SIG-M5 treated with dmso at 0.1 percent for 504 hours (cell line): ENCODE results near the gene SDK1.
A peak's percentile ranks its signal among the peaks of the same experiment; 100 is the strongest.

Experiments
- DNase-seq: peaks from one replicate; lab custom pipeline; 2025; ENCODE audit not compliant: unreplicated experiment; lab: John Stamatoyannopoulos, UW

The SDK1 gene

GRCh38 chr7:3404501-3404900 is 103.4 kb downstream of the SDK1 start:
- DNase-seq, result peak; percentile 39

DNA sequence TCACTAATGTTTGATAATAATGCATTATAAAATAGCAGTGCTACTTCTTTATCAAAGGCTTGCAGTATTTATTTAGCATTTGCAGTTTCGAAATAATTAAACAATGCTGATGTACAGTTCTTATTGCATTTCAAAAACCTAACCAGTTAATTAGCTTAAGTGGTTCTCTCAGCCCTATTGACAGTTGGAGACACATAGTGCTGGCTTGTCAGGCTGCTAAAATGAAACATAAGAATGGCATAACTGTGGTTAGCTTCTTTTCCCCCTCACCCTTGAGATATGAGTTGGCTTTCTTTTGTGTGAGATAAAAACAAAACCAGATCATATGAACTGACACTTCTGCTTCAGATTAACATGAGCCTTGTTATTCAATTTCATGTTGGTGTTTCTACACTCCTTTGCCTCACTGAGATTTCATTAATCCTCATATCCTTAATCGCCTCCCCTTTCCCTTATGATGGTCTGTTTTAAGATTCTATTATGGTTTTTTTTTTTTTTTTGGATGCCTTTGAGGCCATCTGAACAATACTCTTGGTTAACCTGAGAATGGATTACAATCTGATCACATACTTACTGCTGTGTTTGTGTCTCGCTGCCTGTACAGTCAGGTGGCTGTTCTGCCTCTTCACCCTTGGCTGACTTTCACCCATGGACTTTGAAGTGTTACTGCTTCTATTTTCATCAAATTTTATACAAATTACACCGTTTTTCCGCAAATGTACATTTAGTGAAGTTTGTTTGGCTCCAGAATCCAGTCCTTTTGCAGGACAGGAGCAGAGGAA is 108.0 kb downstream of the SDK1 start:
- DNase-seq, result no peak

DNA sequence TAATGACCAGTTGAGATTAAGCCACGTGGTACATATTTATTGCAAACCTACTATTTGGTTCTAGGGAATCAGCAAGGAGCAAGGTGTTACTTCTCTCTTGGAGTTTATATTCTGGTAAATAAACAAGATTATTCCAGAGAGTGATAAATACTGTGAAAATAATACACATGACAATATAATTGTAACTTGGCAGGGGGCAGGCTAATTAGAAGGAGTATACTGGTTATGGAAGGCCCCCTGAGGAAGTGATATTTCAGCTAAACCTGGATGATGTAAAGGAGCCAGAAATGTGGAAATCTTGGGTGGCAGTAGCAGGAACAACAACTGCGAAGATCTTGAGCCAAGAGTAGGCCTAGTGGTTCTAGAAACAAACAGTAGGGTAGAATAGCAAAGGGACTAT is 111.8 kb downstream of the SDK1 start:
- DNase-seq, result no peak

DNA sequence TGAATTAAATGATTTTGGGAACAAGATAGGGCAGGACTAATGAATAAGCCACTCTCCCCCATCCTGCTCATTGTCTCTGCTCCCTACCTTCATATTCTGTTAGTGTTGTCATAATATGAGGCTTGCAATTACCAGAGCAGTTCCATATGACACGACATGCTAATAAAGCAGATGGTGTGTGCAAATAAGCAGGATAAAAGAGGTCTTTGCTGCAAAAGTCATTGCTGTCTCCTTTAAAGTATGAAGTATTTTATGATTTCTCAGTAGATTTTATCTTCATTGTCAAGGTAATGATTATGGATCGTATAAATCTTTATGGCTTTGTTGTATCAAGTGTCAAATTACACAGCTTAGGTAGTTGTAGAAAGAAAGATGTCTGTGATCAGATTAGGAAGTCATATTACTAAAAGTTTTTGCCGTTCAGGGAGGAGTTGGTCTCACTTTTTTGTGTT is 114.8 kb downstream of the SDK1 start:
- no peak for DNase-seq

DNA sequence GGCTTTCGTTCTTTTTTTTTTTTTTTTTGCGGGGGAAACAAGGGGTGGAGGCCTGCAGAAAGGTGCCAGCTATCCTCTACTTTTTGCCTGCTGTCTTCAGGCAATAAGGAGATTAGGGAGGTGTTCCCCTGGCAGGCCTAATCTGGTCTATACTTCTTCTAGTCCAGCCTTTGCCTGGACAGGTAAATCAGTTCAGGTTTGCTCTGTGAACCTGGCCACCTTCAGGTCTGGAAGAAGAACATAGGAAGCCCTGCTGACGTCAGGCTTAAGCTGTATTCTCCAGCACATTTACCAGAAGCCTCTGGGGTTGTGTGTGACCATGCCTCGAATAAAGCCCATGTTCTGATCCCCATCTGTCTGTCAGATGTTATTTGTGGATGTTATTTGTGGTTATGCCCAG is 115.4 kb downstream of the SDK1 start:
- no peak for DNase-seq

GRCh38 chr7:3425087-3425486 is 124.0 kb downstream of the SDK1 start:
- DNase-seq, result no peak

GRCh38 chr7:3426064-3426463 is 125.0 kb downstream of the SDK1 start:
- no peak for DNase-seq

- DNase-seq, result no peak
Measured at GRCh38 chr7:3427957-3428356, 126.9 kb downstream of the SDK1 start.

DNA sequence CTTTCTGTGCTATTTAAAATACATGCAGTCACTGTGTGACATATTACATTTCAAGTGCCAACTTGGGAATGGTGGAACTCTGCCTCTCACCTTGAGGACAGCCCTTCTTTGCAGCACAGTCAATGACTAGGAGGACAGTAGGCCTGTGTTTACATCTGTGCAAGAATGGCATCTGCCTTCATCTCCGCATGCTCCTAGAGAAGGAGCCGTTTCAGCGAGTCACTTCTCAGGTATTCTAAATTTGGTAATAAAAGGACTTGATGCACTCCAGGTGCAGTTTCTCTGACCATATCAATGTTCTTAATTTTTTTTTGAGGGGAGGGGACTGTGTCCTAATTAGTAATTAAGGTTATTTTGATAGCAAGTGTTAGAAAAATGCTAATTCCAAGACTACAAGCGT is 128.9 kb downstream of the SDK1 start:
- no peak for DNase-seq

- DNase-seq, result no peak
Measured at GRCh38 chr7:3430588-3430987, 129.5 kb downstream of the SDK1 start.

DNA sequence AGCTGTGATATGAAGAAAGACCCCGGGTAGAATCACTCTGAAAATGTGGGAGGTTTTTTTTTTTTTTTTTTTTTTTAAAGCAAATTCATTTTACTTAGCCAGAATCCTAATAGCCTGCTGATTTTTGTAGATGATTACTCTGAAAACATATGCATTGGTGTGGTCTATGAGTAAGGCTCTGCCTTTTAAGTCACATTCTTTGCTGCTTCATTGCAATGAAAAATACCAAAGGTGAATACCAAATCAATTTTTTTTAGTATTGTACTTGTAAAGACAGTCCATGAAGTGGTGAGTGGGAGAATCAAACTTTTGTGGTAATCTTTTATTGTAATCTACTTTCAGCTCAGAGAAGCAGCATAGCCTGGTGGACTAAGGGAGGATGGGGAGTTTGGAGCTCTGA is 130.3 kb downstream of the SDK1 start:
- DNase-seq, result no peak

DNA sequence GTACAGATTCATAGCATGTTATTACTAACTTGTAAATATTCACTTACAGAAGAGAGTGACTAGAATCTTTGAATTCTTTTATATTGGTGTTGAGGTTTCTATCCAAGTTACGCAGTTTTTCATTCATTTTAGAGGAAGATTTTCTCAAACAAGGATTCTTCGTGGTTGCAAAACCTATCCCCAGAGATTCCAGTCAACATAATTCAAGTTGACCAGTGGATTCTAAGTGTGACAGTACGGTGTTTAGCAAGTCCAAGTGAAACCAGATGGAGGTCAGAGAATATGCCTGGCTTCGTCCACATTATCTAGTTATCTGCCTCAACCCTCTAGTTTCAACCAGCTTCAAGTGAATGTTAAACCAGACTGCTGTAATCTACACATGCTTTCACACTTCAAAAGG is 131.9 kb downstream of the SDK1 start:
- no peak for DNase-seq

DNA sequence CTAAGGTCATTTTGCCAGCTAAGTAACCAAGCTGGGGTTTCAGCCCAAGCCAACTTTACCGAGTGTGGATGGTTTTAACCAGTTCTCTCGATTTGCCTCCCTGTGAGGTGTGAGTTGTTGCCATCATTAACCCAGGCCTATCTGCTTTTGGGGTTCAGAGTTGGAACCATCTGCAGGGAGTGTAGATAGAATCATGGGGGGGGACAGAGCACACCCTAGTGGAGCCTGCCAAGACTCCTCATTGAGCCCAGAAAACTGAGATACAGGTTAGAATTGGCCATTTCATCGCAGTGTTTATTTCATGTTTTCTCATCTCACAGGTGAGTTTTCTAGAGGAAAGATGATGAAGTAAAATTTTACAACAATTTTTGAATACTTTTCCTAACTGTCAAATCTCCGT is 133.6 kb downstream of the SDK1 start:
- no peak for DNase-seq

DNA sequence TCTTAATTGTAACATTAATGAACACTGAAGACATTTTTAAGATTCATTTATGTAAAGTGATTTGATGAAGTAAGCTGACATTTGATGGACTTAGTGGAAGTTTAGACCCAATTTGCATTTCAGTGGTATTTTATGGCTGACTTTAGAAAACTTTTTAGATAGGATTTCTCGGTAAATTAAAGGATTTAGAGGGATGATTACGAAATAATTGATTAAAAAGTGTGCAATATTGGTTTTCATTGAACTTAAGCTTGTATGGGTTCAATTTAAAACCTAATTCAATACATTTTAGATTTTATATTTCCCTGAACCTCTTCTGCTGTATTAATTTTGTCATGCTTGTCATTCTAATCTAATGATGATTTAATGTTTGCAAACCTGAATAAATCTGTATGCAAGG is 135.1 kb downstream of the SDK1 start:
- DNase-seq, result no peak

GRCh38 chr7:3436746-3437145 is 135.7 kb downstream of the SDK1 start:
- no peak for DNase-seq

GRCh38 chr7:3437467-3437866 is 136.4 kb downstream of the SDK1 start:
- no peak for DNase-seq

DNA sequence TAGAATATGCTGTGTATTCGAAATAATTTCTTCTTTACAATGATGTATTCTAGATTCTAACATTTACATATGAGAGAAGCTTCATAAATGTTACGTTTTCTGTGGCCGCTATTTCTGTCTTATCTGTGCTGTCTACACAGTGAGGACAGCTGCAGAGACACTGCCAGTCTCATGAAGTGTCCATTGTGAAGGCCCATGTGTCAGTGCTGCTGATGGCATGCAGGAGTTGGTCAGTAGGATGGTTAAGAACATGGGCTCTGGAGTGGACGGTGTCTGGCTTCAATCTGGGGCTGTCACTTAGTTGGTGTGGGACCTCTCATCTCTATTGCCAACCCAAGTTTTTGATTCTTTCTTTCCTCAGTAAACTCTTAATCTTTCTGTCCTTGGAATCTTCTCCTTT is 137.3 kb downstream of the SDK1 start:
- no peak for DNase-seq

DNA sequence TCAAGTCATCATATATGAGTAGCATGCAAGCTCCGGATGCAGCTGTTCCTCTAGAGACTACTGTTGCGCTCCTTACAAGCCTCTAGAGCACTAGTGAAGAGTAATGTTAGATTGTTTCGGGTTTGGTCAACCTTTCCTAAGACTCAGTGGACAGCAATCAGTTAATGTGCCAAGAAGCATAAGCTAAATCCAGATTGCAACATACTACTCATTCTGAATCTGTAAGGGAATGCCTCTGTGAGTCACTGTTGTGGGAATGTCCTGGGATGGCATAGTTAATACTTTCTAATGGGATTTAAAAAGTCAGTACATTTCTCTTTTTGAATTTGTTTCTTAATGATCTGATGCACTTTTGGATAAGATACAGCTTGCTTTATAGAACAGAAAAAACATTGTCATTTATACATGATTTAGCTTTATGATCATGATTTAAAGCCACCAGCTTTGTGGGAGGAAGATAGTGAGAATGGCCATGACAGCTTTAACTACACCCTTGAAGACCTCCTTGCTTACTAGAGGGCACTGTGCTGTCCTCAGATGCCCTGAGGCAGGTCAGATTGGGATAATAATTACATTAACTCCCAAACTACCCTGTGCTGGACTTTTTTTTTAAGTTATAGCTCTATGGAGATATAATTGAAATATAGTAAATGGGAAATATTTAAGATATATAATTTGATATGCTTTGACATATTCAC is 138.4 kb downstream of the SDK1 start:
- no peak for DNase-seq

GRCh38 chr7:3440509-3440908 is 139.5 kb downstream of the SDK1 start:
- no peak for DNase-seq

DNA sequence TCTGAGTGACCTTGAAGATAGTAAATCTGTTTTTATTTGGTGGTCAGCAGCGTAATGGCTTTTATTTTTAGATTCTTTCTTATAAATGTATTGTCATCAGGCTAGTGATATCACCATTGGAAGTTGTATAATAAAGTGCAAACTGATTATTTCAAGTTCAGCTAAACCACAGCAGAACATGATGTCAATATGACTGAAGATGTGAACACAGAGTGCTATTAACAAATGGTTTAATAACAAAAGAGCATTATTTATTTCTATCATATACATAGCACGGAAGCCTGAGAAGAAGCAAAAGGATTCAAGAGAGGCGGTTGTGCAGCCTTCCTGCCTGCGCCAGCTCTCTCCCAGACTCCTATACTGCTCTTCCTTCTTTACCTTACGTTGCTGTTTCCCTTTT is 142.7 kb downstream of the SDK1 start:
- DNase-seq, result no peak

DNA sequence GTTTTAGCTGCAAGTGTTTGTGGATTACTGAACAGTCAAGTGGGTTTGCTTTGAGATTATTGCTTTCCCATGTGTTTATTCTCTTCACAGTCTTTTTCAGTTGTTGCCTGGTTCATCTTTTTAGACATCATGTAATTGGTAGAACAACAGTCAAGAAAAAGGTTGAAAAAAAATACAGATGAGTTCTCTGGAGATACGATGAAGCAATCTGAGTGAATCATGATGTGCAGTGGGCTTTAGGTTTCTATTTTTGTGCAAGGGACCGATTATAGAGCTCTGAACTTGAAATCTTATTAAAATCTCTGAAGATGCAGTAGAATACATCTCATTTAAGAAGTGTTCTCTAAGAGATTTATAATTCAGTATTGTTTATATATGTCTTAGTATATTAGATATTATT is 145.7 kb downstream of the SDK1 start:
- no peak for DNase-seq

DNA sequence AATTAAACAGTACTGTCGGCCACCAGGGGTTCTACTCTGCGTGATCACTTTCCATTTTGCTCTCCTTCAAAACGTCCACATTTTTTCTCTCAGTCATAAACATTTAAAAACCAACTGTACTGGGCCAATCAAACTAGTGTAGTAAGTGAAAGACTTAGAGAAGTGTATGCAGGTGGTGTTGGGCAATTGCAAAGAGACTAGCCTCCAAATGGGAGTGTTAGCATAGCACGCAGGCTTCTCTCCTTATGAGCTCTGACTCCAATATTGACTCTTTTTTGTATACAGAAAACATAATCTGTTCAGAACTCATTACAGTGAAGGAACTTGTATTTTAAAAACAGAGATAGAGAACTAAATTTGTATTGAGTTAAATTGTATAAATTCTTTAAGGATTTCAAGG is 150.6 kb downstream of the SDK1 start:
- no peak for DNase-seq

DNA sequence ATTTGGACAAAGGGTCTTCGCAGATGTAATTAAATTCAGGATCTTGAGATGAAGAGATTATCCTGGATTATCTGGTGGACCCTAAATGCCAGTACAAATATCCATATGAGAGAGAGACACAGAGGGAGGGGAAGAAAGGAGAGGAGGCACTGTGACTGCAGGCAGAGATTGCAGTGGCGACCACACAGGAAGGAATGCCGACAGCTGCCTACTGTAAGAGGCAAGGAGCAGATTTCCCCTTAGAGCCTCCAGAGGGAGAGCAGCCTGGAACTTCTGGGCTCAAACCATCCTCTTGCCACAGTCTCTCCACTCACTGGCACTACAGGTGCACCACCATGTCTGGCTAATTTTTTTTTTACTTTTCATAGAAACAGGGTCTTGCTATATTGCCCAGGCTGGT is 152.3 kb downstream of the SDK1 start:
- no peak for DNase-seq
